HG03439 (cell line): Measurements from ENCODE around the gene PIP5KL1.
A peak's percentile ranks its signal among the peaks of the same experiment; 100 is the strongest.

Source experiments
- ATAC-seq: cut with Tn5 transposase; IDR thresholded peaks from one replicate; pipeline ENCODE4 v1.9.1; 2021; ENCODE audit warnings: mild to moderate bottlenecking, moderate library complexity; ENCODE audit not compliant: unreplicated experiment

Gene PIP5KL1, protein sequence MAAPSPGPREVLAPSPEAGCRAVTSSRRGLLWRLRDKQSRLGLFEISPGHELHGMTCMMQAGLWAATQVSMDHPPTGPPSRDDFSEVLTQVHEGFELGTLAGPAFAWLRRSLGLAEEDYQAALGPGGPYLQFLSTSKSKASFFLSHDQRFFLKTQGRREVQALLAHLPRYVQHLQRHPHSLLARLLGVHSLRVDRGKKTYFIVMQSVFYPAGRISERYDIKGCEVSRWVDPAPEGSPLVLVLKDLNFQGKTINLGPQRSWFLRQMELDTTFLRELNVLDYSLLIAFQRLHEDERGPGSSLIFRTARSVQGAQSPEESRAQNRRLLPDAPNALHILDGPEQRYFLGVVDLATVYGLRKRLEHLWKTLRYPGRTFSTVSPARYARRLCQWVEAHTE

DNA sequence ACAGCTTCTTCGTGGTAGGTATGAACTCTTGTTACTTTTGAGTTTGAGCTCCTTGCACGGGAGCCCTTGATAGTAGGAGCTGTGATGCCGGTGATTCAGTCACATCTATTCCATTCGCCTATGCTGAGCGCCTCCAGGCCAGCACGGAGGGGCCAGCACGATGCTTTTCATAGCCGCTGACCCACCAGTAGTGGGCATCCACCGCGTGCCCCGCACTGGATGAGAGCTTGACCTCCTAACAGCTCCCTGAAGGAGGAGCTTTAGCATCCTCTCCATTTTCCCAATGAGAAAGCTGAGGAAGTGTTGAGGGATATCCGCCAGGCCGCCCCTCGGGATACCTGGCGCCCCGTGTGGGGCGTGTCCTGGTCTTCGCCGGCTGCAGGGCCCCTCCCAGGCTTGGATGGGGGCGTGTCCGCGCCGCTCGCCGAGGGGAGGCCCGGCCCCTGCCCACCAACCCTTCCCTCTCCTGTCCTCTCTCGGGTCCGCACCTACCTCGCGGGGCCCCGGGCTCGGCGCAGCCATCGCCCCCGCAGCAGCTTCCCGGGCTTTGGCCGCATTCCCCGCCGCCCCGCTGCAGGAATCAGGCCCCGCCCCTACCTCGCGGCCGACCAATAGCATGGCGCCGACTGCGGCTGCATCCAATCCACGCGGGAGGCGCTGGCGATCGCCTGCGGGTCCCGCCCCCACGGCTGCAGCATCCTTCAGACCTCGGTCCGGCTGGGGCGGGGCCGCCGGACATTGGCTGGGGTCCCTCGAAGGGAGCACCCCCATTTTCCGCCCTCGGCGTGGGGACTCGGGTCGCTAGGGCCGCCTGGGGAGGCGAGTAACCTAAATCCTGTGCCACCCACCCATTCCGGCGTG is at the start of gene PIP5KL1:
Gene PIP5KL1, minus strand, starts transcription at position 547 of the 861 bp plus-strand sequence. Its CDS starts 25 bp downstream, at position 522.
- ATAC-seq: peak; percentile 65

DNA sequence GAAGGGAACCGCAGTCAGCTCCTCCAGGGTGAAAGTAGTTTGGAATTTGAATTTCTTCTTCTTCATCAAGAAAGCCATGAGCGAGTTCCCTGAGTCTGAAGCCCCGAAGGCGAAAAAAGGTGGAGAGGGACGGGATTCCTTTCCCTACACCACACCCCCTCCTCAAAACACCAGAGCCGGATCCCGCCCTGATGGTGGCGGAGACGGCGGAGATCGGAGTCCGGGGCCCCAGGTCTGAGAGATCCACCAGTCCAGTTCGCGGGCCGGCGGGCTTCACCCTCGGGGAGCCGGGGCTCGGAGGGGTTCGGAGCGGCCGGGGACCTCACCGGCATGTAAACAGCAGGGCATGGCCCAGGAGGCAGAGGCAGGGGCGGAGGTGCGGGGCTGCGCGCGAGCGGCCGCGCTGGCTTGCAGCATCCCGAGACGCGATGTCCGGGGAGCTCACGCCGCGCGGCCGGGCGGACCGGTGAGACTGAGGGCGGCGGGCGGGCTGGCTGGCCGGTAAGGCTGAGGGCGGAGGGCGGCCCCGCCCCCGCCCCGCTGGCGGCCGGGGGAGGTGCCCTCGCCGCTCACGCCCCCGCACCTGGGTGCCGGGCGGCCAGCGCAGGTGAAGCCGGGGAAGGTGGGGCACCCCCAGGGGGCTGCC is 49.6 kb upstream of the PIP5KL1 start:
- ATAC-seq: peak; percentile 37

DNA sequence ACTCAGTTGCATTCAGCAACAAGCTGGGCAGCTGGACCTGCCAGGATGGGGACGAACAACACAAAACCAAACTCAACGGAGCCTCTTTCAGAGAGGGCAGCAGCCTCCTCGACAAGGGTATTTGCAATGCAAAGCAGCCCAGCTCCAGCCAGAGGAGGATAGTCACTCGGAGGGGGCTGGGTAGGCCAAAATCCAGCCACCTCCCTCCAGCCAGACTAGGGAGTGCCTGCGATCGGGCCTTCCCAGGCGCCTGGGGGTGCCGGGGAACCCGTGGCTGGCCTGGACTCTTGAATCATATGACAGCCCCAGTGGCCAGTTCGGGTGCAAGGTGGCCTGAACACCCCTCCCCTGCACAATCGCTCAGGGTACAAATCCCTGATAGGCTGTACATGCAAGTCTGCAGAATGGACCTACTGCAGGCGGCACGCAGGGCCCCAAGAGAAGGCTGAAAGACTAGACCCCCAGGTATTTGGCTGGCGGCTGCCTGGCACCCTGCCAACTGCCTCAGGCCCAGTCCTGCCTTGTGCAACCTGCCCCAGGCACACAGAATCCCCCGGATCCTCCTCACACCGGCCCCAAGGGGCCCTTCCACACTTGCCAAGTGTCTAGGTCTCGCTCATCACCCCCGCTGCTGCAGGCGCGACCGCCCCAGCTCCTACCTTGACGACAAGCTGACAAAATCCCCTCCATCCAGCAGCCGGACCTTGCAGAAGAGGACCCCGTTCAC is 48.9 kb upstream of the PIP5KL1 start:
- ATAC-seq: no peak

DNA sequence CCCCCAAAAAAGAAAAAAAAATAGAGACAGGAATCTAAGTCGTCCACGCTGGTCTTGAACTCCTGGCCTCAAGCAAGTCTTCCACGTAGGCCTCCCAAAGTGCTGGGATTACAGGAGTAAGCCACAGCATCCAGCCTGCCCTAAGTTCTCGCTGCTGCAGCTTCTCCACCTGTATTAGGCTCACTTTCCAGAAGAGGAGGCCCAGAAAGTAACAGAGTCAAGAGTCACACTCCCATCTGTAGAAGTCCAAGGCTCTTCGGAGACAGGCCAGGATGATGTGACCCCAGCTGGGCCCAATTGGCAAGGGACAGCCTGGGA is 48.4 kb upstream of the PIP5KL1 start:
- ATAC-seq: no peak

DNA sequence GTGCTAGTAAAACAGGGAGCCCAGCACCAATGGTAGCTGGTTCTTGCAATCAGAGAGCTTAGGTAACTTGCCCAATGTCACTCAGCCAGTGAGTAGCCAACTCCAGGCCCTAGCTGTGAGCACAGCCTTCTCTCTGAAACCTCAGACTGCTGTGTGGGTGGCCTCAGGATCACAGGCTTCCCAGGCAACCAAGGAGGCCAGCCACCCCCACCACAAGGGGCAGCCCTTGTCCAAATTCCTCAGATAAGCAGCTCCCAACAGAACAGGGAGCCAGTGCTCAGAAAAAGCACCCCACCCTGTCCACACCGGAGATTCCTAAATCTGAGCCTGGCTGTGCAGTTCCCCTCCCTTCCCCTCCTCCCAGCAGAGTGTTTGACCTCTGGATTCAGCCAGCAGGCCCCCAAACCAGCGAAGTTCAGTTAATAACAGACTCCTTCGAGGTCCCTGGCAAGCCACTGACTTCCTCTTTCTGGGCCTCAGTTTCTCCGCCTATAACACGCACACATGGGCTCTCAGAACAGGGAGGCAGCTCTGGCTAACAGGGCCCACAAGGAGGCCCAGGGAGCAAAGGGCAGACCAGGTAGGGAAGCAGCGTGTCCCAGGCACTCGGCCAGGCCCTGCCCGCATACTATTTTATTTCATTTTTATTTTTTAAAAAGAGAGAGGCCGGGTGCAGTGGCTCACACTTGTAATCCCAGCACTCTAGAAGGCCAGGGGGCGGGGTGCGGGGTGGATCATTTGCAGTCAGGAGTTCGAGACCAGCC is 47.5 kb upstream of the PIP5KL1 start:
- no peak for ATAC-seq

DNA sequence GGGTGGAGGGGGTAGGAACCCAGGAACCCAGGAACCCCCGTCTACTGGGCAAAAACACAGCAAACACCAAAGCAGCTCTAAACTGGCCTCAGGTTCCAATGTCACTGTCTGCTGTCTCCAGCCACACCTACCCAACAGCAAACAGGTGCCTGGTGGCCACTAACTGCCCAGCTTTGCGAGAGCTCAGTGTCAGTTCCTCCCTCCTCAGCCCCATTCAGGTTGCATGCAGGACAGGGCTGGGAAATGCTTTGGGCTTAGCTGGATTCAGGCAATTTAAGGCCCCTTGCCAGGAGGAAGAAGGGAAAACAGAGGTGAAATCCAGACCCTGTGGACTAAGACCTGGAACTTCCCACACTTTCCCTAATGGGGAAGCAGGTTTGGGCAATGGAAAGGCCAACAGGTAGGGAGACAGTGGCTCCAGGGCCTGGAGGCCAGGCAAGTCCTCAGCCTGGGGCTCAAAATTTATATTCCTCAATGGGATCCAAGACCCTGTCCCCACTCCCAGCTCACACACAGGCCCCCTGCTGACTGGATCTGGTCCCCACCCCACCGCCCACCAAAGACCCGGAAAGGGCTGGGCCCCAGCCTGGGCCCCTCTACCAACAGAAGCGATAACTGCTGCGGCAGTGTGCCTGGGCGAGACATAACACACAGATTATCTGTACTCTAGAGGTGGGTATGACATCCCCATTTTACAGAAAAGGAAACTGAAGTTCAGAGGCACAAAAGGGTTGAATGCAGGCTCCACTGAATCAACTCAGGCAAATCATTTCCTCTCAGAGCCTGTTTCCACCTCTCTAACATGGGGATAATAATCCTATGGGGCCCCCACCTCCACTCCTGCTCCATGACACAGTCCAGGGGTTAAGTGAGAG is 46.7 kb upstream of the PIP5KL1 start:
- ATAC-seq: no peak

DNA sequence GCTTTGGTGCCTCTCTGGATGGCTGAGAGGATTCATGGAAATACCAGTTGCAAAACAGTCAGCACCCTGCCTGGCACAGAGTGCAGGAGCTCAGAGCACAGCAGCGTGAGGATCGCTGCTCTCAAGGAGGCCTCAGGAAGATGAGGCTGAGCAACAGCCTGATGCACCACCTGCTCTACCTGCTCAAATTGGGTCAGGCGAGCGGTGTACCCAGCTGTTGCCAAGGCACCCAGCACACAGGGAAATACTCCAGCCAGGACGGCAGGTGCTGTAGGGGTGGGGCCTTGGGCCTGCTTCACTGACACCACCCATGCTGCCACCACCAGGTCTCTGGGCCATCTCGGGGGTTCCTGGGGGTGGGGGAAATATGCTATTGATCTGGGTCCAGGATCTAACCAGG is 45.9 kb upstream of the PIP5KL1 start:
- no peak for ATAC-seq

DNA sequence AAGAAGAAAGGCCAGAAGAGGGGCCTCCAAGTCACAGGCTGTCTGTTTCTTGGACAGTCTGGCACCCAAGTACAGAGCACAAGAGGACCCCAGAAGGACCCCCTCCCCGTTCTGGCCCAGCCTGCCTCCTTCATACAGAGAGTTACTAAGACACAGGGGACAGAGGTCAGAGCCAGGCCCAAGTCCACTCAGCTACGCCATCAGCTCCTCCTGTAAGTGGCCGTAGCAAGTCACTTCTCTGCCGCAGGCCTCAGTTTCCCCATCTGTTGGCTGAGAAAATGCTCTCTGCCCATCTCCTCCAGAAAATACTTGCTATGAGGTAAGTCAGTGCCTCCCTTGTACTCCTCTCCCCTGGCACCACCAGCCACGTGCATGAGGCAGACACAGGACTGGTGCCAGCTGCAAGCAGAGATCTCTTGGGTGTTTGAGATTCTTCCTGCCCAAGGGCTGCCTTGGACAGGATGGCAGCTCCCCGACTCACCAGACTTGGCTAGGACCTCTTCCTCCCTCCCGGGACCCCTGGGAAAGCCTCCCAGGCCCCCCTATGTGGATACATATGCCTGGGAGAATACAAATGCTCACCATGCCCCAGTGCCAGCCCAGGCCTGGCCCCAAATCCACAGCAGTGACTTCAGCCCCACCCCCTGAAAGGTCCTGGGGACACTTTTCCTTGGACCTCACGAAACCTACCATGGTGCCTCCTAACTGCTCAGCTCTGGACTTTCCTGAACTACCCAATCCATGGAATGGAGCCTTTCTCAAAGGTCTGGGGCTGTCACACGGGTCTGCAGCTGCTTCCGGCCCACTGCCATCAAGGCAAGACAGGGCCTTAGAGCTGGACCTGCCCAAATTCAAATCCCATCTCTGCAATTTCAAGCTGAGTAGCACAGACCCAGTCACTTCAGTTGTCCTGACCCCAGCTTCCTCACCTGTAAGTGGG is 45.1 kb upstream of the PIP5KL1 start:
- no peak for ATAC-seq

DNA sequence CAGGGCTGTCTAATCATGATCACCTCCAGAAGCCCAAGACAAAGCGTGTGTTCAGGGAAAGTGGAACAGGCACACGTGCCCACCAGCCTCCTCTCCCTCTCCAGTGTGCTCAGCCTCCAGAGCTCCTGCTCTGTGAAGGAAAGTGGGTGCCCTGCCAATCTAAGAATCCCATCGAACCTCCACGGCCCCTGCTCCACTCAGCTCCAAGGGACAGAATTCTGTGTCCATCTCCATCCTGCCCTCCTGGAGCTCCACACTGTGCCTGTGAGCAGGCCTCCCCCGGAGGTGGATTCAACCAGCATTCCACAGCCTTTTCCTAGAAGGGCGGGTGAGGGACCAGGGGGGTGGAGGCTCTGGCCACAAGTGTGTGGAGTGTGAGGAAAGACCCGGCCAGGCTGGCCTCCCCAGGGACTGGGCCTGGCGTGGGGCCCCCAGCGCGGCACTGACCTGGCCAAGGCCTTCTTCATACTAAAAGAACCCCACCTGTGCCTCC is 44.2 kb upstream of the PIP5KL1 start:
- no peak for ATAC-seq

DNA sequence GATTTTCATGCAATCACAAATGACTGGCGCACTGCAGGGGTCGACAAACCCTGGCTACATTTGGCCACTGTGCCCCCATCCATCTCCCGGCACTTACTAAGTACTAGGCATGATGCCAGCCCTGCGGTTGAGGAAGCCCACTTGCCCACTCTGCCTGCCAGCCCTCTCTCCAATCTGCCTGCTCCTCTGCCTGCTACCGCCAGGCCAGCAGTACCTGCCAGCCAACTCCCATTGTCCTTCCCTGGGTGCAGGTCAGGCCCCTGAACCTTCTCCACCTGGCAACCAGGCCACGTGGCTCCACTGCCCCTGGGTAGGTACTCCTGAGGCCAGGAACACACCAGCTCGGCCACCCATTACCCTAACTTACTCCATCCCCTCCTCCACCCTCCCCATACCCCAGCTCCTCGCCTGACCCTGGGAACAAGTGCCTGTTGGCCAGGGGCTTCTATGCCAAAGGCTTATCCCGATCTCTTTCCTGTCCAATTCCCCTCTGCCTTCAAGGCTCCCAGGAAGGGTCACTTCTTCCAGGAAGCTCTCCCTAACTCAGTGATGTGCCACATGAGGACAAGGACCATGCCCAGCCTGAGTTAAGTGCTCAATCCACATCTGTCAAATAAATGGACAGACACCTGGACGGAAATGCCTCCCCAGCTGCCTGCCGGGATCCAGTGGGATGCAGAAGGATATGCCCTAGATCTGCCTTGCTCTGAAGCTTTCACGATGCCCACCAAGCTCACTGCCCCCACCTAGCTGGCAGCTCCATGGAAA is 43.6 kb upstream of the PIP5KL1 start:
- no peak for ATAC-seq

DNA sequence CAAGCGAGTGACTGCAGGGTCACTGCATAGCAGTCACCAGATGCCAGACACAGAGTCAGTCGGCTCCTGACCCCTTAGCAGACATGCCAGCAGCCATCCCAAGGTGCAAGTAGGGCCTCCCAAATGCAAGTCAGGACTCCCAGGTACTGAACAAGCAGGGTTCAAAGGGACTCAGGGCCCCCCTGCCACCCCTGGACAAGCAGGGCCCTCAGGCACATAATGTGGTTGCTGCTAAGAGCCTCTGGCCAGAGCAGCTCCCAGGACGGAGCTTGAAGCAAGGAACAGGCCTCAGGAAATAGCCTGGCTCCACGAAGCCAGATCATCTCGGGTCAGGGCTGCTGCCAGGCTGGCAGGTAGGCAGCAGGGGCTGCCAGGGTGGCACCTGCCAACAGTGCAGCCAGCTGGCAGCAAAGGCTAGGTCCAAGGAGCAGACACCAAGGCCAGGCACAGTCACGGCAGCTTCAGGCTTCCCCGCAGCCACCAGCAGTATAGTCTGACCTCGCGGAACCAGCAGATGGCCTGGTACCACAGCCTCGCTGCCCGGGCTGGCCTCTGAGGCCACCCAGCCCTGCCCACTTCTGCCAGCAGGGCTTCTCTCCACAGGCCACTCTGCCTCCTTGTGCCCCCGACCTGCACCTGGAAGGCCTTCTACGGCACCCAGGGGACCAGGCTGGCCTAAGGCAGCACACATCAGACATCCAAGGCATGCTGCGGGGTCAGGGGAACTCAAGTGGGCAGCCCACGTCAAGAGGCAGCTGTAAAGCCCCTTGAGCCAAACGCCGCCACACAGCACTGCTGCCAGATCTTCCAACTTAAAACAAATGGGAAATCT is 42.8 kb upstream of the PIP5KL1 start:
- no peak for ATAC-seq

DNA sequence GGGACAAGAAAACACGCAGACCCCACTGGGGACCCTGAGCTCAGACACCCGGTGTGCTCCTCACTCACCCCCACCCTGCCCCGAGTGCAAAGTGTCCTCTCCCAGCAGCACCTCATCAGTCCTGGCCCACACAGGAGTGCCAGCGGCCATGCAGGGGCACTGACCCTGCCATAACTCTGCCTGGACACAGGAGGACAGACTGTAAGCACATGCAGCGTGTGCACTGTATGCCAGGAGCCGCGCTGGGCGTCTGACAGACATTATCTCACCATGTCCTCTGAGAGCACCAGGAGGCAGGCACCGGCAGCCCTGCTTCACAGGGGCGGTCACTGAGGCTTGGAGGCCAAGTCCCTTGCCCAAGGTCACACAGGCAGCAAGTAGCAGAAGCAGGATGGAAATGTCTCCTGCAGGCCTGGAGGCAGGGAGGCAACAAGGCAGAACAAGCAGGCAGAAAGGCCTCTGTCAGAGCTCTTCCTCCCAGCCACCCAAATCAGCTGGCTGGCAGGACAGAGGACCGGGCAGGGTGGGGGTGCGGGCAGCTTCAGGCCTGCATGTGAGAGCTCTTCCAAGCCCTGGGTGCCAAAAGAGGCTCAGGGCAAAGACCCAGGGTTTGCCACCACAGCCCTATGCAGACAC is 41.8 kb upstream of the PIP5KL1 start:
- ATAC-seq: no peak

DNA sequence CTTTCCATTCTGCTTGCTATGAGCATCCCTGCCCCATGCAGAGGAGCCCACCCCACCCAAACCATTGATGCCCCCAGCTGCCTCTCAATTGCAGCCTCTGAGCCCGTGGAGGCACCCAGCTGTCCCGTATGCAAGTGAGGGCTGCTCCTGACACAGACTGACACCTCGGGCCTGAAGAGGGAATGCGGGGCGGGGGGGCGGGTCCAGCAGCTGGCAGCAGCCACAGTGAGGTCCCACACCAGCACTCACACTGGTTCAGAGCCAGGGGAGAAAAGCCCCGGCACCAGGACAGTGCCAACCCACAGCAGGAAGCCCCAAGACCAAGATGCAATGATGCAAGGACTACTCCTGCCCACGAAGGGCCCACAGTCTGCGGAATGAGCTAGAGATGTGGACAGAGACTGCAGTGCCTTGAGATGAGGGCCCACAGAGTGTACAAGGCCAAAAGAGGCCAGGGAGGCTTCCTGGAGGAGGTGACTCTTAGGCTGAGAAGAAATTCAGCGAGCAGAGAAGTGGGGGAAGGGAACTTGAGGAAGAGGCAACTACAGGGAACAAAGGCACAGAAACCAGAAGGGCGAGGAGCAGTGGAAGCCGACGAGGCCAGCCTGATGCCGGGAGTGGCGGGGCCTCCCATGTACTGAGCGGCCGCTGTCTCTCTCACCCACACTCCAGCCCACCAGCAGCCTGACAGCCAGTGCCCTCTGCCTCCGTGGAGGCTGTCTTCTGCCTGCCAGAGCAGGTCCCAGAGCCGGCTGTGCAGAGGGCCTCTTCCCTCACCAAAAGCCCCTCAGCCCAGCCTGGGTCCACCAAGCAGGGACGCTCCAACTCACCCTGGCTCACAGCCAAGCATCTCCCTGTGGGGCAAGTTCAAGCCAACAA is 41.0 kb upstream of the PIP5KL1 start:
- ATAC-seq: peak; percentile 3

DNA sequence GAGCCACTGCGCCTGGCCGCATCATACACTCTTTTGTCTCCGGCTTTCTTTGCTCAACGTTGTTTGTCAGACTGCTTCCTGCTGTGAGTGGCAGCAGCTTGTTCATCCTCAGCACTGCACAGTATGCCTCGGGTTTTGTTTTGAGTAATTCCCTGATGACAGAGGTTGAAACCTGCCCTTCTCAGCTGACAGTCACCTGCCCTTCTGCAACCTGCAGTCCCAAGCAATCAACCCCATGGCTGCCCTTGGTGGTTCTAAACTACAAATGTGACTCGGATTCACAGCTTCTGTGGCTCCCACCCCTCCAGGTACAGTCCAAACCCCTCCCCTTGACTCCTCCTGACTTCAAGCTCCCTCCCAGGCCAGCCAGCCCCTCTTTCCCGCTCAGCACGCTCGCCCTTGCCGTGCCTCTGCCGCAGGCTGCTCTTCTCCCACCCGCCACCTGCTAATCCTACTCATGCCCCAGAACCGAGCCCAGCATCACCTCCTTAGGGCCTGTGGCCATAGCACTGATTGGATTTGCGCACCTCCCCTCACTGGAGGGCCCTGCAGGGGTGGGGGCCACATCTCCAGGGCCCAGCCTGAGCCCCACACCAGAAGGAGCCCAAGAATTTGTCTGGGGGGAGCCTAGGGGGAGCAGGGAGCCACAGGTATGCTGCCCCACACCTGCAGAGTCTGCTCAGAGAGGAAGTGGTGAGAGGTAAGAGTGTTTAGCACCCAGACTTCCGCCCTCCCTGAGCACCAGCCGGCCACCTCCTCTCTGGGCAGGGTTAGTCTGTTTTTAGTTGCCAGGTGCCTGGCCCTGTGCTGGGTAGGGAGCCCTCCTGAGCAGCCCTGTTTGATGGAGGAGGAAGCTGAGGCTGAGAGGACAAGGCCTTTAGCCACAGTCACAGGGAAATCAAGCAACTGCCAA is 40.1 kb upstream of the PIP5KL1 start:
- peak; percentile 63 for ATAC-seq
